DND-41 (cell line): ENCODE results near the gene ATP8A2.

Experiments used
- EZH2 ChIP-seq: IDR thresholded peaks from 3 replicates; pipeline ENCODE4 v1.6.1; 2012; ENCODE audit warnings: borderline replicate concordance, low read depth, mild to moderate bottlenecking, moderate library complexity, low read length, inconsistent platforms; ENCODE audit not compliant: severe bottlenecking
- TF ChIP-seq, protein P1 (sequence below): IDR thresholded peaks from 2 replicates; pipeline ENCODE4 v1.5.1; 2012; ENCODE audit warnings: borderline replicate concordance, low read length, moderate library complexity, mild to moderate bottlenecking; ENCODE audit not compliant: poor library complexity, severe bottlenecking; ENCODE audit errors: extremely low read depth

DNA sequence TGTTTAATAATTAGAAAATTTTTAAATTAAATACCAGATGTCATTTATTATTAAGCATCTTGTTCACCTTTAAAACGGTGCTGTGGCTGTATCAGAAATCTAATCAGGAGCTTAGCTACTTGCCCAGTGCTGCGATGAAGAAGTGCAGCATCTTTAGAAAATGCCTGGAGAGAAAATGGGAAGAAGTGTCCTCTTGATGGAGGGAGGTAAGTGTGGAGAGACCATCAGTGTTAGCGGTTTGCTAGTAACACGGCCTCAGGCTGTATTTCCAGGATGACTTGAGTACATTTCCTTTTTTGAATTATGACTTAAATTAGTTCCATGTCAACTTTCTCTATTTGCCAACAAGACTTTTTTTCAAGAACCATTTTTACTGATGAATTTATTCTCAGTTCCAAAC is 605.9 kb downstream of the ATP8A2 start:
- TF ChIP-seq, protein P1, sequence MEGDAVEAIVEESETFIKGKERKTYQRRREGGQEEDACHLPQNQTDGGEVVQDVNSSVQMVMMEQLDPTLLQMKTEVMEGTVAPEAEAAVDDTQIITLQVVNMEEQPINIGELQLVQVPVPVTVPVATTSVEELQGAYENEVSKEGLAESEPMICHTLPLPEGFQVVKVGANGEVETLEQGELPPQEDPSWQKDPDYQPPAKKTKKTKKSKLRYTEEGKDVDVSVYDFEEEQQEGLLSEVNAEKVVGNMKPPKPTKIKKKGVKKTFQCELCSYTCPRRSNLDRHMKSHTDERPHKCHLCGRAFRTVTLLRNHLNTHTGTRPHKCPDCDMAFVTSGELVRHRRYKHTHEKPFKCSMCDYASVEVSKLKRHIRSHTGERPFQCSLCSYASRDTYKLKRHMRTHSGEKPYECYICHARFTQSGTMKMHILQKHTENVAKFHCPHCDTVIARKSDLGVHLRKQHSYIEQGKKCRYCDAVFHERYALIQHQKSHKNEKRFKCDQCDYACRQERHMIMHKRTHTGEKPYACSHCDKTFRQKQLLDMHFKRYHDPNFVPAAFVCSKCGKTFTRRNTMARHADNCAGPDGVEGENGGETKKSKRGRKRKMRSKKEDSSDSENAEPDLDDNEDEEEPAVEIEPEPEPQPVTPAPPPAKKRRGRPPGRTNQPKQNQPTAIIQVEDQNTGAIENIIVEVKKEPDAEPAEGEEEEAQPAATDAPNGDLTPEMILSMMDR = no peak
- no peak for TF ChIP-seq EZH2
